GM12892 (cell line): ENCODE measurements around the gene HADH.

ENCODE experiments used
- DNase-seq: peaks from one replicate; pipeline ENCODE4 v3.0.0; 2011; ENCODE audit not compliant: insufficient read length
- FAIRE-seq: peaks from 2 replicates; lab custom pipeline; 2011; peaks lifted over from hg19 to GRCh38; lab: Jason Lieb, UNC
- POLR2A ChIP-seq: IDR thresholded peaks from 2 replicates; pipeline ENCODE4 v1.6.1; 2011; ENCODE audit warnings: low read depth, low read length, control low read depth
- POLR2AphosphoS5 ChIP-seq: IDR thresholded peaks from 2 replicates; pipeline ENCODE4 v1.6.1; 2011; ENCODE audit warnings: low read depth, low read length, control low read depth
- TAF1 ChIP-seq: IDR thresholded peaks from 2 replicates; pipeline ENCODE4 v1.6.1; 2011; ENCODE audit warnings: low read depth, mild to moderate bottlenecking, control low read depth, low read length, borderline replicate concordance

Gene HADH

GRCh38 chr4:108072300-108072699, 82.6 kb downstream of the HADH start:
- FAIRE-seq = peak; percentile 33
- TF ChIP-seq POLR2AphosphoS5 (no peak), POLR2A (no peak), TAF1 (no peak)
- no peak for DNase-seq

- FAIRE-seq = no peak
Measured at GRCh38 chr4:108078024-108078733, 88.5 kb downstream of the HADH start.

GRCh38 chr4:108080747-108081146, 91.1 kb downstream of the HADH start:
- no peak for DNase-seq
- no peak for FAIRE-seq
- TF ChIP-seq TAF1 (no peak), POLR2A (no peak), POLR2AphosphoS5 (no peak)

More at GRCh38 chr4:108078024-108078733, 88.5 kb downstream of the HADH start:
- no peak for DNase-seq
- TF ChIP-seq TAF1 (no peak), POLR2A (no peak), POLR2AphosphoS5 (no peak)

GRCh38 chr4:108081256-108081655, 91.6 kb downstream of the HADH start:
- TF ChIP-seq POLR2A = no peak
- FAIRE-seq (no peak), DNase-seq (no peak)
